HEK293 (cell line): ENCODE data around the gene CNST.

Experiments used
- CTCF ChIA-PET: fragments of 350-600 bp; formaldehyde crosslinking; extraction: SDS; loops from one replicate; lab custom pipeline; 2021; ENCODE audit warnings: antibody characterized with exemption; lab: Yijun Ruan, JAX
- POLR2A ChIA-PET: fragments of 300-600 bp; formaldehyde crosslinking; extraction: SDS; loops from one replicate; lab custom pipeline; 2020; ENCODE audit warnings: antibody characterized with exemption, inconsistent platforms; lab: Yijun Ruan, JAX
- H3K27ac ChIP-seq: fragments of 200-500 bp; sonication (Bioruptor generic); 2 replicates; pipeline ENCODE4 v1.5.1; 2014; ENCODE audit warnings: low read depth, low read length, control low read depth, inconsistent platforms; ENCODE audit errors: extremely low read depth
- H3K36me3 ChIP-seq, 2 experiments: fragments of 200-500 bp in 1 of 2; sonication (Bioruptor generic) in 1 of 2; 1 replicate in 1 of 2; 2 replicates in 1 of 2; pipeline ENCODE4 v1.5.1; 2014 to 2017; ENCODE audit warnings: inconsistent platforms in 2 of 2, low read length in 2 of 2; ENCODE audit not compliant: control insufficient read depth in 2 of 2, insufficient read depth in 1 of 2
- H3K4me1 ChIP-seq: fragments of 200-500 bp; sonication (Bioruptor generic); 2 replicates; pipeline ENCODE4 v1.5.1; 2014; ENCODE audit warnings: mild to moderate bottlenecking, low read length, inconsistent platforms; ENCODE audit not compliant: control insufficient read depth, insufficient read depth
- H3K4me3 ChIP-seq: 2 replicates; pipeline ENCODE4 v1.5.1; 2011; ENCODE audit warnings: low read depth, mild to moderate bottlenecking, control low read depth, low read length, moderate library complexity
- H3K9me3 ChIP-seq: fragments of 200-500 bp; sonication (Bioruptor generic); 2 replicates; pipeline ENCODE4 v1.5.1; 2014; ENCODE audit warnings: low read depth, low read length, inconsistent platforms; ENCODE audit not compliant: control insufficient read depth, insufficient read depth
- RBAK ChIP-seq: fragments of 450-650 bp; formaldehyde crosslinking; IDR thresholded peaks from 2 replicates; pipeline ENCODE4 v1.5.1; 2016; ENCODE audit warnings: missing biosample characterization, missing genetic modification characterization
- SALL2 ChIP-seq: fragments of 450-650 bp; formaldehyde crosslinking; IDR thresholded peaks from 2 replicates; pipeline ENCODE4 v1.5.0; 2017; ENCODE audit warnings: missing biosample characterization, mild to moderate bottlenecking, missing genetic modification characterization, borderline replicate concordance
- SCRT2 ChIP-seq: fragments of 450-650 bp; formaldehyde crosslinking; IDR thresholded peaks from 2 replicates; pipeline ENCODE4 v1.5.1; 2016; ENCODE audit warnings: missing biosample characterization, missing genetic modification characterization
- WT1 ChIP-seq: fragments of 450-650 bp; formaldehyde crosslinking; IDR thresholded peaks from 2 replicates; pipeline ENCODE4 v1.5.1; 2016; ENCODE audit warnings: missing biosample characterization, missing genetic modification characterization
- ZFP41 ChIP-seq: fragments of 450-650 bp; formaldehyde crosslinking; IDR thresholded peaks from 2 replicates; pipeline ENCODE4 v1.5.1; 2016; ENCODE audit warnings: missing biosample characterization, missing genetic modification characterization, borderline replicate concordance
- ZNF10 ChIP-seq: fragments of 450-650 bp; formaldehyde crosslinking; IDR thresholded peaks from 2 replicates; pipeline ENCODE4 v1.5.1; 2017; ENCODE audit warnings: missing biosample characterization, missing genetic modification characterization
- ZNF132 ChIP-seq: fragments of 450-650 bp; formaldehyde crosslinking; IDR thresholded peaks from 2 replicates; pipeline ENCODE4 v1.5.1; 2017; ENCODE audit warnings: missing biosample characterization, missing genetic modification characterization, borderline replicate concordance
- ZNF148 ChIP-seq: fragments of 450-650 bp; formaldehyde crosslinking; IDR thresholded peaks from 2 replicates; pipeline ENCODE4 v1.5.0; 2017; ENCODE audit warnings: missing biosample characterization, missing genetic modification characterization, borderline replicate concordance
- ZNF155 ChIP-seq: fragments of 450-650 bp; formaldehyde crosslinking; IDR thresholded peaks from 2 replicates; pipeline ENCODE4 v1.5.1; 2016; ENCODE audit warnings: missing biosample characterization, missing genetic modification characterization
- ZNF341 ChIP-seq: fragments of 450-650 bp; formaldehyde crosslinking; IDR thresholded peaks from 2 replicates; pipeline ENCODE4; 2016; ENCODE audit warnings: low read depth, missing biosample characterization, missing genetic modification characterization
- ZNF362 ChIP-seq: fragments of 450-650 bp; formaldehyde crosslinking; IDR thresholded peaks from 2 replicates; pipeline ENCODE4 v1.5.1; 2016; ENCODE audit warnings: missing biosample characterization, missing genetic modification characterization
- ZNF518A ChIP-seq: fragments of 450-650 bp; formaldehyde crosslinking; conservative IDR thresholded peaks from 2 replicates; pipeline ENCODE4 v1.5.1; 2016; ENCODE audit warnings: low read depth, missing biosample characterization, missing genetic modification characterization
- ZNF654 ChIP-seq: fragments of 450-650 bp; formaldehyde crosslinking; IDR thresholded peaks from 2 replicates; pipeline ENCODE4 v1.5.1; 2016; ENCODE audit warnings: low read depth, missing biosample characterization, missing genetic modification characterization
- ZNF658 ChIP-seq: fragments of 450-650 bp; formaldehyde crosslinking; IDR thresholded peaks from 2 replicates; pipeline ENCODE4; 2016; ENCODE audit warnings: missing biosample characterization, missing genetic modification characterization
- ZNF664 ChIP-seq: fragments of 450-650 bp; formaldehyde crosslinking; IDR thresholded peaks from 2 replicates; pipeline ENCODE4 v1.5.1; 2016; ENCODE audit warnings: missing biosample characterization, missing genetic modification characterization
- ZNF837 ChIP-seq: fragments of 450-650 bp; formaldehyde crosslinking; IDR thresholded peaks from 2 replicates; pipeline ENCODE4 v1.5.1; 2016; ENCODE audit warnings: missing biosample characterization, missing genetic modification characterization
- ZSCAN23 ChIP-seq: fragments of 450-650 bp; formaldehyde crosslinking; IDR thresholded peaks from 2 replicates; pipeline ENCODE4 v1.5.1; 2016; ENCODE audit warnings: missing biosample characterization, missing genetic modification characterization
- TF ChIP-seq, protein P1 (sequence below): fragments of 450-650 bp; formaldehyde crosslinking; IDR thresholded peaks from 2 replicates; pipeline ENCODE4 v1.5.1; 2016; ENCODE audit warnings: missing biosample characterization, missing genetic modification characterization

Gene CNST

GRCh38 chr1:246679794-246680177 lies 113.5 kb downstream of the CNST start:
- Histone ChIP-seq H3K4me1 (no peaks in the 10 kb centered on the region), H3K9me3 (no peaks in the 10 kb centered on the region), H3K36me3 (no peaks in the 10 kb centered on the region)
- no peak for TF ChIP-seq RBAK
- no peak for TF ChIP-seq ZNF148 (tag by site-specific recombination)
- TF ChIP-seq ZNF664: no peak
- TF ChIP-seq ZNF518A (tag by site-specific recombination): no peak
- TF ChIP-seq ZSCAN23 (tag by site-specific recombination): no peak
- TF ChIP-seq SCRT2: no peak
- TF ChIP-seq ZNF10 (tag by site-specific recombination): no peak
- no peak for TF ChIP-seq ZNF654 (tag by site-specific recombination)
- no peak for TF ChIP-seq WT1 (tag by site-specific recombination)
- no peak for TF ChIP-seq ZFP41 (tag by site-specific recombination)
- no peak for TF ChIP-seq ZNF132
- TF ChIP-seq ZNF362 (tag by site-specific recombination): no peak
- TF ChIP-seq SALL2 (tag by site-specific recombination): no peak
- TF ChIP-seq ZNF658 (tag by site-specific recombination): no peak
- TF ChIP-seq, protein P1, sequence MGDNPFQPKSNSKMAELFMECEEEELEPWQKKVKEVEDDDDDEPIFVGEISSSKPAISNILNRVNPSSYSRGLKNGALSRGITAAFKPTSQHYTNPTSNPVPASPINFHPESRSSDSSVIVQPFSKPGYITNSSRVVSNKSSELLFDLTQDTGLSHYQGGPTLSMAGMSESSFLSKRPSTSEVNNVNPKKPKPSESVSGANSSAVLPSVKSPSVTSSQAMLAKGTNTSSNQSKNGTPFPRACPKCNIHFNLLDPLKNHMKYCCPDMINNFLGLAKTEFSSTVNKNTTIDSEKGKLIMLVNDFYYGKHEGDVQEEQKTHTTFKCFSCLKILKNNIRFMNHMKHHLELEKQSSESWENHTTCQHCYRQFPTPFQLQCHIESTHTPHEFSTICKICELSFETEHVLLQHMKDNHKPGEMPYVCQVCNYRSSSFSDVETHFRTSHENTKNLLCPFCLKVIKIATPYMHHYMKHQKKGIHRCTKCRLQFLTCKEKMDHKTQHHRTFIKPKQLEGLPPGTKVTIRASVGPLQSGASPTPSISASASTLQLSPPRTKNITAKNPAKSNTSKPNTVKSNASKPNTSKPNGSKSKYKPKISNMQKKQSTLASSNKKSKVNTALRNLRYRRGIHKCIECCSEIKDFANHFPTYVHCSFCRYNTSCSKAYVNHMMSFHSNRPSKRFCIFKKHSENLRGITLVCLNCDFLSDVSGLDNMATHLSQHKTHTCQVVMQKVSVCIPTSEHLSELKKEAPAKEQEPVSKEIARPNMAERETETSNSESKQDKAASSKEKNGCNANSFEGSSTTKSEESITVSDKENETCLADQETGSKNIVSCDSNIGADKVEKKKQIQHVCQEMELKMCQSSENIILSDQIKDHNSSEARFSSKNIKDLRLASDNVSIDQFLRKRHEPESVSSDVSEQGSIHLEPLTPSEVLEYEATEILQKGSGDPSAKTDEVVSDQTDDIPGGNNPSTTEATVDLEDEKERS (tag by site-specific recombination): no peak
- TF ChIP-seq ZNF837 (tag by site-specific recombination): no peak
- TF ChIP-seq ZNF155 (tag by site-specific recombination): no peak
- TF ChIP-seq ZNF341 (tag by site-specific recombination): no peak
- TF ChIP-seq, all 188 proteins: peak for 0
- ChIA-PET POLR2A (no interaction called here), CTCF (interaction anchor here (1.9 to 2.1 kb wide), 2 partner anchors 10 kb away, joined by 4 to 5 read pairs; no protein-coding TSS in a partner anchor)
- H3K27ac ChIP-seq: no peak overlapping the region
- H3K4me3 ChIP-seq: no peak overlapping the region
